ENCODE measurements around the gene DCTN4. TPM values are rescaled to one million over a fixed set of nuclear protein-coding genes. Genes with fewer than 3 reads are reported as not detected.

Gene DCTN4
- total RNA-seq, 2 experiments from 2014 or later: 43.2 to 43.3 TPM

- DNase-seq (no peak), ATAC-seq (ENCODE audit: low read depth) (no peak)
- POLR2A ChIA-PET: no interaction called here
- Mint-ChIP-seq H3K4me1 (peaks cover 22% of the 10 kb centered on the region), H3K27ac (peak overlapping the region; percentile 65), H3K4me3 (peak overlapping the region; percentile 13), H3K9me3 (peaks cover 12% of the 10 kb centered on the region), H3K36me3 (peaks cover 21% of the 10 kb centered on the region), H3K27me3 (peaks cover 6% of the 10 kb centered on the region)
Observed at GRCh38 chr5:150771034-150771795, 12.4 kb upstream of the DCTN4 start.

- DNase-seq (no peak), ATAC-seq (ENCODE audit: low read depth) (no peak)
- H3K36me3 Mint-ChIP-seq: peaks cover 17% of the 10 kb centered on the region
- POLR2A ChIA-PET: interaction anchor here (1.1 to 1.2 kb wide), 2 partner anchors 8 to 12 kb away, joined by 3 read pairs; partner anchors contain the start of genes DCTN4 and SMIM3
- H3K27ac Mint-ChIP-seq: no peak overlapping the region
- peaks cover 12% of the 10 kb centered on the region for H3K9me3 Mint-ChIP-seq
- peaks cover 2% of the 10 kb centered on the region for H3K27me3 Mint-ChIP-seq
- H3K4me1 Mint-ChIP-seq: peaks cover 25% of the 10 kb centered on the region
- H3K4me3 Mint-ChIP-seq: no peak overlapping the region
Observed at GRCh38 chr5:150766251-150766650, 7.4 kb upstream of the DCTN4 start.

- peaks cover 21% of the 10 kb centered on the region for H3K4me1 Mint-ChIP-seq
- no peak overlapping the region for H3K4me3 Mint-ChIP-seq
- DNase-seq (no peak), ATAC-seq (ENCODE audit: low read depth) (no peak)
- peak overlapping the region; percentile 61 for H3K27ac Mint-ChIP-seq
- POLR2A ChIA-PET: interaction anchor here (1.6 kb wide), 1 partner anchor 18 kb away, joined by 11 read pairs; no protein-coding TSS in a partner anchor
- H3K9me3 Mint-ChIP-seq: peaks cover 10% of the 10 kb centered on the region
- peaks cover 2% of the 10 kb centered on the region for H3K27me3 Mint-ChIP-seq
- H3K36me3 Mint-ChIP-seq: peaks cover 12% of the 10 kb centered on the region
Observed at GRCh38 chr5:150765799-150766169, 7.0 kb upstream of the DCTN4 start.

- POLR2A ChIA-PET: interaction anchor here (1.1 to 1.6 kb wide), 2 partner anchors 18 to 26 kb away, joined by 3 to 11 read pairs; no protein-coding TSS in a partner anchor
Observed at GRCh38 chr5:150765011-150765798, 6.4 kb upstream of the DCTN4 start.

GRCh38 chr5:150764530-150764929, 5.7 kb upstream of the DCTN4 start:
- no peak for ATAC-seq (ENCODE audit: low read depth)
- Mint-ChIP-seq H3K4me3 (no peak overlapping the region), H3K36me3 (peaks cover 7% of the 10 kb centered on the region), H3K4me1 (peaks cover 20% of the 10 kb centered on the region), H3K9me3 (peaks cover 6% of the 10 kb centered on the region), H3K27me3 (peaks cover 2% of the 10 kb centered on the region), H3K27ac (peak overlapping the region; percentile 77)
- no peak for DNase-seq
- POLR2A ChIA-PET: interaction anchor here (0.7 to 1.6 kb wide), 3 partner anchors 13 to 26 kb away, joined by 3 to 11 read pairs (median 3); no protein-coding TSS in a partner anchor

More at GRCh38 chr5:150765011-150765798, 6.4 kb upstream of the DCTN4 start:
- Mint-ChIP-seq H3K27ac (peak overlapping the region; percentile 61), H3K9me3 (peaks cover 6% of the 10 kb centered on the region), H3K36me3 (peaks cover 9% of the 10 kb centered on the region), H3K4me3 (no peak overlapping the region), H3K4me1 (peaks cover 18% of the 10 kb centered on the region), H3K27me3 (peaks cover 2% of the 10 kb centered on the region)
- DNase-seq: no peak
- ATAC-seq (ENCODE audit: low read depth): no peak

- H3K9me3 Mint-ChIP-seq: peaks cover 6% of the 10 kb centered on the region
- peaks cover 7% of the 10 kb centered on the region for H3K36me3 Mint-ChIP-seq
- DNase-seq (no peak), ATAC-seq (ENCODE audit: low read depth) (no peak)
- no peak overlapping the region for H3K4me3 Mint-ChIP-seq
- H3K4me1 Mint-ChIP-seq: peaks cover 26% of the 10 kb centered on the region
- POLR2A ChIA-PET: no interaction called here
- no peak overlapping the region for H3K27ac Mint-ChIP-seq
- H3K27me3 Mint-ChIP-seq: no peaks in the 10 kb centered on the region
Observed at GRCh38 chr5:150763023-150763769, 4.4 kb upstream of the DCTN4 start.

- Mint-ChIP-seq H3K4me1 (peaks cover 28% of the 10 kb centered on the region), H3K36me3 (peaks cover 7% of the 10 kb centered on the region), H3K9me3 (peaks cover 6% of the 10 kb centered on the region), H3K27ac (no peak overlapping the region), H3K27me3 (no peaks in the 10 kb centered on the region), H3K4me3 (no peak overlapping the region)
- ATAC-seq (ENCODE audit: low read depth) (no peak), DNase-seq (no peak)
- POLR2A ChIA-PET: no interaction called here
Observed at GRCh38 chr5:150762211-150762610, 3.4 kb upstream of the DCTN4 start.

GRCh38 chr5:150759334-150759583, 442 bp upstream of the DCTN4 start:
- H3K36me3 Mint-ChIP-seq: peaks cover 21% of the 10 kb centered on the region
- ATAC-seq (ENCODE audit: low read depth) (no peak), DNase-seq (no peak)
- POLR2A ChIA-PET: interaction anchor here (2.0 to 2.1 kb wide), 2 partner anchors 24 to 87 kb away, joined by 12 to 17 read pairs; partner anchors contain the start of gene IRGM
- peaks cover 29% of the 10 kb centered on the region for H3K4me1 Mint-ChIP-seq
- no peaks in the 10 kb centered on the region for H3K27me3 Mint-ChIP-seq
- no peak overlapping the region for H3K27ac Mint-ChIP-seq
- no peak overlapping the region for H3K4me3 Mint-ChIP-seq
- no peaks in the 10 kb centered on the region for H3K9me3 Mint-ChIP-seq

- H3K27me3 Mint-ChIP-seq: no peaks in the 10 kb centered on the region
- H3K27ac Mint-ChIP-seq: no peak overlapping the region
- H3K4me3 Mint-ChIP-seq: no peak overlapping the region
- POLR2A ChIA-PET: interaction anchor here (0.6 to 2.1 kb wide), 6 partner anchors 8 to 349 kb away, joined by 3 to 17 read pairs (median 10); partner anchors contain the start of genes IRGM, RBM22 and SMIM3
- peaks cover 30% of the 10 kb centered on the region for H3K36me3 Mint-ChIP-seq
- H3K9me3 Mint-ChIP-seq: no peaks in the 10 kb centered on the region
- peak; percentile 10 for ATAC-seq (ENCODE audit: low read depth)
- DNase-seq: no peak
- peaks cover 28% of the 10 kb centered on the region for H3K4me1 Mint-ChIP-seq
Observed at GRCh38 chr5:150758203-150758530, 650 bp downstream of the DCTN4 start.

GRCh38 chr5:150757087-150757649, 1.6 kb downstream of the DCTN4 start:
- POLR2A ChIA-PET: interaction anchor here (0.6 to 2.1 kb wide), 4 partner anchors 21 to 495 kb away, joined by 4 to 12 read pairs (median 10); partner anchors contain the start of genes IRGM, RBM22 and SMIM3
- Mint-ChIP-seq H3K27me3 (no peaks in the 10 kb centered on the region), H3K27ac (peak overlapping the region; percentile 15), H3K9me3 (no peaks in the 10 kb centered on the region), H3K4me1 (peaks cover 28% of the 10 kb centered on the region), H3K4me3 (peak overlapping the region; percentile 67), H3K36me3 (peaks cover 36% of the 10 kb centered on the region)
- DNase-seq (no peak), ATAC-seq (ENCODE audit: low read depth) (no peak)

GRCh38 chr5:150753863-150754262, 5.0 kb downstream of the DCTN4 start:
- Mint-ChIP-seq H3K4me3 (no peak overlapping the region), H3K9me3 (no peaks in the 10 kb centered on the region), H3K27me3 (no peaks in the 10 kb centered on the region), H3K4me1 (peaks cover 24% of the 10 kb centered on the region), H3K27ac (no peak overlapping the region), H3K36me3 (peaks cover 44% of the 10 kb centered on the region)
- ATAC-seq (ENCODE audit: low read depth) (no peak), DNase-seq (no peak)
- POLR2A ChIA-PET: interaction anchor here (1.0 kb wide), 1 partner anchor 53 kb away, joined by 3 read pairs; the partner anchor contains the start of gene RBM22

GRCh38 chr5:150753463-150753862, 5.4 kb downstream of the DCTN4 start:
- H3K4me1 Mint-ChIP-seq: peaks cover 24% of the 10 kb centered on the region
- no peak for DNase-seq
- no peak for ATAC-seq (ENCODE audit: low read depth)
- H3K36me3 Mint-ChIP-seq: peaks cover 44% of the 10 kb centered on the region
- H3K27ac Mint-ChIP-seq: no peak overlapping the region
- no peak overlapping the region for H3K4me3 Mint-ChIP-seq
- POLR2A ChIA-PET: no interaction called here
- H3K9me3 Mint-ChIP-seq: no peaks in the 10 kb centered on the region
- H3K27me3 Mint-ChIP-seq: no peaks in the 10 kb centered on the region

Data from activated naive CD8-positive, alpha-beta T cell treated with anti-CD3 and anti-CD28 coated beads, Interleukin-2, amount 10 ng/mL, durations not matched to agents 7 days and 5 days (primary cell).